HAP-1 (cell line): Measurements from ENCODE around the gene COMT.

Source experiments
- DNase-seq, 2 experiments: peaks; one replicate each; pipeline ENCODE4 v3.0.0-alpha.2; 2016 to 2020; ENCODE audit warnings: low spot score in 2 of 2
- H3K27me3 ChIP-seq: fragments of 250-450 bp; sonication (Bioruptor Pico); 2 replicates; pipeline ENCODE4 v1.5.1; 2020; ENCODE audit warnings: low read depth, mild to moderate bottlenecking, moderate library complexity
- H3K36me3 ChIP-seq: fragments of 250-450 bp; sonication (Bioruptor Pico); replicated peaks from 2 replicates; pipeline ENCODE4 v1.5.1; 2020; ENCODE audit warnings: mild to moderate bottlenecking
- H3K4me1 ChIP-seq: fragments of 250-450 bp; sonication (Bioruptor Pico); 2 replicates; pipeline ENCODE4 v1.5.1; 2020; ENCODE audit warnings: mild to moderate bottlenecking
- H3K4me3 ChIP-seq: fragments of 250-450 bp; sonication (Bioruptor Pico); 2 replicates; pipeline ENCODE4 v1.5.1; 2020; ENCODE audit warnings: mild to moderate bottlenecking, moderate library complexity
- H3K9me3 ChIP-seq: fragments of 250-450 bp; sonication (Bioruptor Pico); 2 replicates; pipeline ENCODE4 v1.5.1; 2020; ENCODE audit warnings: mild to moderate bottlenecking, moderate library complexity
- in situ Hi-C: fragments of 300-500 bp; cut with MboI; formaldehyde crosslinking; loops from 3 replicates; pipeline ENCODE4 v1.14.3; 2020; ENCODE audit warnings: low sequenced_read_pairs, inconsistent platforms, mixed read lengths

COMT gene

DNA sequence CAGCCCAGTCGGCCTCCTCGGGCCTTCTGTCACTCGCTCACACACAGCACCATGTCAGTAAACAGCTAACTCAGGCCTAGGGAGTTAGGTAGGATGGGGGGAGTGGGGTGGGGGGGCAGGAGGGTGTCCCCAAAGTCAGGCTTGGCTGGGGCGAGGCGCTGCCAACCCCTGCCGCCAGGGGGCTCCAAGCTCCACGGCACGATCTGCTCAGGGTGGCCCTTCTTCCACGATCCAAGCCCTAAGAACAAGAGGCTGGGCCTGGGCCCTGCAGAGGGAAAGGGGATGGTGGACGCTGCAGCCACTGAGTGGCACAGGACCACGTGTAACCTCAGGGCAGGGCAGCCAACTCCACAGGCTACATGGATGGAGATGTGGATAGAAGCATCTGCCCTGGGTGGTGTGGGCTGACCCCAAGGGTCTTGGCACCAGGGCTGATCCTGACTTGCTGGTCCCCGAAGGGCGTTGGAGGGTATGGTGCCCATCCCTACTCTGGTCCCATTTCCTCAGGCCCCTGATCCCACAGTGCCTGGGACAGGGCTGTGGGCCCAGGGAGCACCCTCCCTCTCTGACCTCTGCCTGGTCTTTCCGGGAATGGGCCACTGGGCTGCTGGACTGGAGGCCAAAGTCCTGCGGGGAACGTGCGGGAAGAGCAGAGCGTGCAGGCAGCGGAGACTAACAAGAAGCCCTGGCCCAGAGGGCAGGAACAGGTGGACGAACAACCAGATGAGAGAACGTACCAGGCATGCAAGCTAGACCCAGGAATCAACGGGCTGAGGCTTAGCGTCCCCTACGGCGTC is 29.1 kb downstream of the COMT start:
- in situ Hi-C loops = loop anchor here (25.0 kb wide), 1 partner anchor 317 kb away; no protein-coding TSS in a partner anchor
- peak; percentile 17 to 78 for DNase-seq
- H3K4me3 ChIP-seq = no peak overlapping the region
- no peaks in the 10 kb centered on the region for H3K4me1 ChIP-seq
- no peaks in the 10 kb centered on the region for H3K9me3 ChIP-seq
- no peaks in the 10 kb centered on the region for H3K27me3 ChIP-seq
- H3K36me3 ChIP-seq = peaks cover 43% of the 10 kb centered on the region

DNA sequence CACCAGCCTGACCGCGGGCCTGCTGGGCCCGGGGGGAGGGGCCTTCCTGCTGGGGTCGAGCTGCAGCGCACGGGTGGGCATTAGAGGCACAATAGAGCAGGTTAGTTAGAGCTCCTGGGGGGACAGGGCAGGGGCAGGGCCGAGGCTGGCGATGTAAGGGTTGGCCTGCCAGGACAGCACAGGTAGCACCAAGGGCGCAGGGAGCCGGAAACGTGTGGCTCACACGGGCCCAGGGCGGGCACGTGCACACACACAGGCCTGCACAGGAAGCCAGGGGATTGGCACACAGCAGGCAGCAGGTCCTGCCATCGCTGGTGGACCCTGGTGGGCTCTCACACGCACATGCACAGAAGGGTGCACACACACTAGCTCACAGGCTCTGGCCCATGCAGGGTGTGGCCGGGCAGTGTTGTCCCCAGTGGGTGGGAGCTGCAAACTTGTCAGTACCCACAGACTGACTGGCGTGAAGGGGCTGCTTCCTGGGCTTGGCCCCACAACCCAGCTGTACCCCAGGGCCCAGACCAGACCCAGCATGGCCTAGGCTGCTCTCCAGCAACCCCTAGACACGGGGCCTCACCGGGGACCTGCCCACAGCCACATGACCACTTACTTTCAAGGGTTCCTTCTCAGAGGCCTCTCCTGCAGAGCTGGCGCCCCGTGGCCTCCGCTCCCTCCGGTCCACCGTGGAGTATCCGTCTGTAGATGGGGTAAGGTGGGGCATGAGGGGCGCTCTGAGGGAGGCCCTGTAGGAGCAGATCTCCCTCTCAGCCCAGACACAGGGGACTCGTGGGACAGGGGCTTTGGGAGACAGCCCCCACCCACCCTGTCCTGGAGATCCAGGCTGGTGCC is 29.9 kb downstream of the COMT start:
- DNase-seq = no peak
- in situ Hi-C loops = loop anchor here (25.0 kb wide), 1 partner anchor 316 kb away; no protein-coding TSS in a partner anchor
- Histone ChIP-seq H3K9me3 (no peaks in the 10 kb centered on the region), H3K4me3 (no peak overlapping the region), H3K4me1 (no peaks in the 10 kb centered on the region), H3K27me3 (no peaks in the 10 kb centered on the region), H3K36me3 (peaks cover 39% of the 10 kb centered on the region)

DNA sequence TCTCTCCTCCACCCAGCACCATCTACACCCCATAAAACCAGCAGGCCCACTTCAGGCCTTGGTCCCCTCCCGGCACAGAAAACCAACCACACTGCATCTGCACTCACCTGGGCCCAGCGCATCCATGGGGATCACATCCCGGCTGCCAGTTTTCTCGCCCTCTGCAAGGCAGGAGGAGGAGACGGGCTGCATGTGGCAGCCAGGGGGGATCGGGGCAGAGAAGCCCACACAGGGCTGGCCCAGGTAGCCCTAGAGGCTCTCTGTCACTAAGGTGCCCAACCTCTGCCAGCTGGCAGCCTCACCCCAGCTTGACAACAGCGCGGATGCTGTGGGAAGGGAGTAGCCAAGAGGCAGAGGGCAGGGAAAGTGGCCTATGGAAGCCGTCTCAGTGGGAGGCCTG is 30.7 kb downstream of the COMT start:
- Histone ChIP-seq H3K4me3 (no peak overlapping the region), H3K4me1 (no peaks in the 10 kb centered on the region), H3K36me3 (peaks cover 39% of the 10 kb centered on the region), H3K9me3 (no peaks in the 10 kb centered on the region), H3K27me3 (no peaks in the 10 kb centered on the region)
- DNase-seq = no peak
- in situ Hi-C loops = loop anchor here (25.0 kb wide), 1 partner anchor 315 kb away; no protein-coding TSS in a partner anchor

DNA sequence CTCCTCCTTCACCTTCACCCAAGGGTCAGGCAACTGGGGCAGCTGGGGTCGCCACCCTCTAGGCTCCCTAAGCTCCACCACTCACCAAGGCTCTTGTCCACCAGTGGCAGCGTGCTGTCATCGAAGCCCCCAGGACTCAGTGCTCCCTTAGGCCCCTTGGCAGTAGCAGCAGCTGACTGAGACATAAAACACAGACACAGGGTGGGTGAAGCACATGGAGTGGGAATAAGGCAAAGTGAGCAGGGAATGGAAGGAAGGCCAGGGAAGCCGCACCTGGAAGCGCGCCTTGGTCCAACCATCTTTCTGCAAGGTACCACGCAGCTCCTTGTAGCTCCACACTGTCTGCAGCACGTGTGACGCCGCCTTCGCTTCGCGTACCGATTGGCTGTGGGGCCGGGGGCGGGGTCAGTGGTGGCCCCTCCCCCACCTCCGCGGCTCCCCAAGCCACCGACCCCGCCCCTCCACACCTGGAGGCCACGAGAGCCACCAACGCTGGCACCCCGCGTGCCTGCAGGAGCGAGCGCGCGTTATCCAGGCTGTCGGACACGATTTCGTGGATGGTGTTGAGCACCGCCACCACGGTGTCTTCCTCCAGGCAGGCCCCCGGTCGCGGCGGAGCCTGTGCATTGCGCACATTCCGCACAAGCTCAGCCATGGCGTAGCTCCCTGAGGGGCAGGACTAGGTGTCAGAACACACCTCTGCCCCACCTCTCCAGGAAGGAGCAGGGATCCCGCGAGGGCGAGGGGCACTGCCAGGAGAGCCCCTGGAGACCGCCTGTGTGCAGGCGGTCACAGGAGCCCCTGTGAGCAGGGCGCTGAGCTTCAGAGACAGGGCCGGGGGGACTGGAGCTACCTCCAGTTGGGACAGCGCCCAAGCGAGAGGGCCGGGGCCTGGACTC is 31.3 kb downstream of the COMT start:
- in situ Hi-C loops = loop anchor here (25.0 kb wide), 1 partner anchor 314 kb away; no protein-coding TSS in a partner anchor
- Histone ChIP-seq H3K4me1 (no peaks in the 10 kb centered on the region), H3K27me3 (no peaks in the 10 kb centered on the region), H3K4me3 (no peak overlapping the region), H3K36me3 (peaks cover 33% of the 10 kb centered on the region), H3K9me3 (no peaks in the 10 kb centered on the region)
- no peak for DNase-seq

DNA sequence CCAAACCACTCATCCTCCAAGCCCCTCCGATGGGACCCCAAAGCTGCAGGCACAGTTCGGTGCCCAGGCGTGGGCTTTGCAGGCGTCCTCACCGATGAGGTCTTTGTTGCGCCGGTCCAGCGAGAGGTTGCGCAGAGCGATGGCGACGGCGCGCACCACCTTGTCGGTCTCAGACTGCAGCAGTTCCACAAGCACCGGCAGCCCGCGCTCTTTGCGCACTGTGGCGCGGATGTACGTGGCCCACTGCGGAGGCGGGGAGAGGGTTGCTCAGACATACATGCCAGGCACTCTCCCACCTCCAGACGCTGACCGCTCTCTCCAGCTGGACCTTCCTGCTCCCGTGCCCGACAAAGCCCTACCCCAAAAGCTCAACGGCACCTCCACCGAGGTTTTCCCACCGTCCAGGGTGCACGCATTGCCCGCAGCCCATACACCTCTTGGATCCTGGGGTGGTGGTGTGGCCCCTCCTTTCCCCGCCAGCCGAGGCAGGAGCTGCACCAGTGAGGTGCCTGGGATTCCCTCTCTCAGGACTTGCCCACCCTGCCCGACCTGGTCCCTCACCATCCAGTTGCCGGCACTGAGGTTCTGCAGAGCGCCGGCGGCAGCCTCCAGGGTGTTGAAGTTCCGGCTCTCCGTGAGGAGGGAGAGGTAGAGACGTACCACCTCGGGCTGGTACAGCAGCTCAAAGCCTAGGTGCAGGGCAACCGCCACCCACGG is 32.1 kb downstream of the COMT start:
- no peak for DNase-seq
- in situ Hi-C loops = loop anchor here (25.0 kb wide), 1 partner anchor 314 kb away; no protein-coding TSS in a partner anchor
- Histone ChIP-seq H3K9me3 (no peaks in the 10 kb centered on the region), H3K27me3 (no peaks in the 10 kb centered on the region), H3K4me1 (no peaks in the 10 kb centered on the region), H3K36me3 (peaks cover 28% of the 10 kb centered on the region), H3K4me3 (no peak overlapping the region)

DNA sequence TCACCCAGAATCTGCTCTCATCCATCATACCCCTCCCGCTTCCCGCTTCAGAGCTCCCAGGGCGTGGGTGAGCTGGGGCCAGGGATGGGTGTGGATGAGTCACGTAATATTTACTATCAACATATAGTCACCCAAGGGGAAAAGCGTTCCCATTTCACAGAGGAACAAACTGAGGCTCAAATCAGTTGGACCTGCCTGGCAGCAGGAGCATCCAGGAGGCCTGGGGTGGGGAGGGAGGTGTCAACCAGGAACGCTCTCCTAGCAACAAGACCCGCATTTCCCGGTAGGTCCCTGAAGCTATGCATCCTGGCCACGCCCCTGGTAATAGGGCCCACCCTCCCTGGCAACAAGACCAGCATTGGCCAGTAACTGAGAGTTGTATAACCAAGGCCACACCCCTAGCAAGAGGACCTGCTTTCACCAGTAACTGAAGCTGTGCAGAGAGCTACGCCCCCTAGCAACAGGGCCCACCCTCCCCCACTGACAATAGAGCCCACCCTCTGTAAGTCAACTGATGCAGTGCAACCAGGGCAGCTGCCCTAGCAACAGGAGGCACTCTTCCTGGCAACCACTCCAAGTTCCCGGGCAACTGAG is 32.8 kb downstream of the COMT start:
- Histone ChIP-seq H3K36me3 (peaks cover 25% of the 10 kb centered on the region), H3K4me1 (no peaks in the 10 kb centered on the region), H3K27me3 (no peaks in the 10 kb centered on the region), H3K9me3 (no peaks in the 10 kb centered on the region), H3K4me3 (no peak overlapping the region)
- peak; percentile 57 to 87 for DNase-seq
- in situ Hi-C loops = loop anchor here (25.0 kb wide), 1 partner anchor 313 kb away; no protein-coding TSS in a partner anchor

DNA sequence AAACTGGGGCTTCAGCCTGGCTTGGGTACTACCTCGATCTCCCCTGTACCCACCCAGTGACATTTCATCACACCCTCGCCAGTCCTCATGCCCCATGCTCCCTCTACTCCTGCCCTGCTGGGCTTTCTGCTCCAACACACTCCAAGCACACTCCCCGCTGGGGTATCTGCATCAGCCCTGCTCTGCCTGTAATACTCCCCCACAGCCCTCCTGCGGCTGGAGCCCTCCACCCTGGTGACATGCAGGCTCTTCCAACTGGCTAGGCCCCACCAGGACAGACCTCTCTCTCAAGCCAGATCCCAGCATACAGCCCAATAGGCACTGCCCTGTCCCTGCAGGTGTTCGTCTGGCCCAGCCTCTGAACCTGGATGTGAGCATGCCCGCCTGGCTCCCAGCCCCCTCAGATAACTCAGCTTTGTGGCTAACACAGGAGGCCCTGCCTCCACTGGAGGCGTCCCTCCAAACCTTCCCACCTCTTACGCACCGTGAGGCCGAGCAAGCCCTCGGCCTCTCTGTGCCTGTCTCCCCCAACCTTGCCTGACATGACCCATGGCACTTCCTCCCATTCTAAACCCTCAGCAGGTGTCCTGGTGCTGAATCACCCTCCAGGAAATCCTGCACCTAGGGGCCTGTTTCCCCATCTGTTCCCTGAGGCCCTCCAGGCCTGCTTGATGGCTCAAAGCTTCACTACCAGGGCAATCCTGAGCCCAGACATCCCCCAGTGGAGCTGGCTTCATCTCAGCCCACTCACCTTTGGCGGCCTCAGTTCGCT is 33.5 kb downstream of the COMT start:
- H3K4me1 ChIP-seq = no peaks in the 10 kb centered on the region
- no peak overlapping the region for H3K4me3 ChIP-seq
- DNase-seq = no peak
- no peaks in the 10 kb centered on the region for H3K9me3 ChIP-seq
- no peaks in the 10 kb centered on the region for H3K27me3 ChIP-seq
- in situ Hi-C loops = loop anchor here (25.0 kb wide), 1 partner anchor 312 kb away; no protein-coding TSS in a partner anchor
- peaks cover 22% of the 10 kb centered on the region for H3K36me3 ChIP-seq

DNA sequence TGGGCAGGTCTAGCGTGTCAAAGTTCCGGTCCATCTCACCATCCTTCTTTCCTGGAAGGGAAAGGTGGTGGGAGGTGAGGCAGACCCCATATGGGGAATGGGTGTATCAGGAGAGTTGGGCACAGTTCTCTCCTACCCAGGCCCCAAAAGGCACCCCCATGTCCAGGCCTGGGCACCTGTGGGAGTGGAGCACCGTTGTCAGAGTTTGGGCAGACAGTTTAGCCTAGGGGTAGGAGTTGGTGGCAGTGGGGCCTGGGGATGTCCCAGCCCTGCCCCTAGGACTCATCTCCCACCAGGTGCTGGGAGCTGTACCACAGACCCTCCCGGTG is 34.1 kb downstream of the COMT start:
- Histone ChIP-seq H3K9me3 (no peaks in the 10 kb centered on the region), H3K4me1 (no peaks in the 10 kb centered on the region), H3K36me3 (peaks cover 20% of the 10 kb centered on the region), H3K27me3 (no peaks in the 10 kb centered on the region), H3K4me3 (no peak overlapping the region)
- DNase-seq = no peak
- in situ Hi-C loops = no loop called here

DNA sequence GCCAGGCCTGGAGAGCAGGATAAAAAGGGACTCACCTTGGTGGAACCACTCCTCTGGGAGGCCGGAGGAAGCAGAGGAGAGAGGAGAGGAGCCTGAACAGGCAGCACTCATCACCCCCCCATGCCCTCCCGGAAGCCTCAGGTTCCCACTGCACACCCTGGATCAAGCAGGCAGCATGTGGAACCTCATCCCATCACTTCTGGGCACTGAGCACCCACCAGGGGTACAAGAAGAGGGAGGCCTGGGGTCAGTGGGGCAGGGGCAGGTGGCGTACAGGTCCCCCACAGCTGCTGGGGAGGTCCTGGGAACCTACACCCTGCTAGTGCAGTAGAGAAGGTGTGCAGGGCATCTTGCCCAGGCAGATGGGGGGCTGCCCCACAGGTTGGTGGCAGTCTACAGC is 35.1 kb downstream of the COMT start:
- DNase-seq = no peak
- H3K4me3 ChIP-seq = no peak overlapping the region
- no peaks in the 10 kb centered on the region for H3K4me1 ChIP-seq
- peaks cover 13% of the 10 kb centered on the region; the same call in 1 of the 2 replicates for H3K36me3 ChIP-seq
- in situ Hi-C loops = no loop called here
- no peaks in the 10 kb centered on the region for H3K27me3 ChIP-seq
- H3K9me3 ChIP-seq = no peaks in the 10 kb centered on the region

DNA sequence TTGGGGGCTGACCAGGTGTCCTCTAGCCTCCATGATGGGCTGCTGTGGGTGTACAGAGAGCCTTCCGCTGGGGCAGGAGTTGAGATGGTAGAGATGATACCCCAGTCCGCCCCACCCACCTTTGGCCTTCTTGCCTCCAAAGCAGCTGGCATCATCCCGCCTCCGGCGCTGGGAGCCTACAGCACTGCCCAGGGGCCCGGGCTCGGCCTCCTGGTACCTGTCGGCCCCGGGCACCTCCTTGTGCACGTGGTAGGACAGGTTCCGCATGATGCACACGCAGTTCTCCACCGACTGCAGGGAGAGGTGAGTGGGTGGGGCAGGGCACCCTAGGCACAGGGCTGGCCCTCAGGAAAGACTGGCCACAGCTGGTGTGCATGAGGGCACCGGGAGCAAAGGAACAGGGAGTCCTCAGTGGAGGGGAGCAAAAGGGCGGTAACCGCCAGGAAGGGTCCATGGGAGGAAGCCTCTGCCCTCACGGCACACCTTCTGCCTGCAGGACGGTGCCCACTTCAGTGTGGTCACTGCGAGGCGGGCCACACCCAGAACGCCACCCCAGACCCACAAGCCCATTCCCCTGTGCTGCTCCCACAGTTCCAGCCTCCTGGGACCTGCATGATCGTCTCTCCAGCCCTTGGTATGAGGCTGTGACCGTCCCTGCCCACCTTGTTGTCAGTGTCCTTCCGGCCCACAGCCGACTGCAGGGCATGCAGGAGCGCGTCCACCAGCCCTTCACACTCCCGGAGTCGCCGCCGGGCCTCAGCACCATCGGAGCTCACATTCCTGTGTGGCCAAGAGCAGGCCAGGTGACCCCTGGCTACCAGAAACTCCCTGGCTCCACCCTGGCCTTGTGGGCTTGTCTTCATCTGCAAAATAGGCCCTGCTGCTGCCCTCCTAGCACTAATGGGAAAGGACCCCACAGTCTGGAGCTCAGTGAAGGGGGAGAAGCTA is 36.0 kb downstream of the COMT start:
- H3K4me3 ChIP-seq = no peak overlapping the region
- H3K9me3 ChIP-seq = no peaks in the 10 kb centered on the region
- H3K27me3 ChIP-seq = no peaks in the 10 kb centered on the region
- DNase-seq = no peak
- H3K4me1 ChIP-seq = no peaks in the 10 kb centered on the region
- in situ Hi-C loops = no loop called here
- H3K36me3 ChIP-seq = peaks cover 5% of the 10 kb centered on the region; the same call in 1 of the 2 replicates

DNA sequence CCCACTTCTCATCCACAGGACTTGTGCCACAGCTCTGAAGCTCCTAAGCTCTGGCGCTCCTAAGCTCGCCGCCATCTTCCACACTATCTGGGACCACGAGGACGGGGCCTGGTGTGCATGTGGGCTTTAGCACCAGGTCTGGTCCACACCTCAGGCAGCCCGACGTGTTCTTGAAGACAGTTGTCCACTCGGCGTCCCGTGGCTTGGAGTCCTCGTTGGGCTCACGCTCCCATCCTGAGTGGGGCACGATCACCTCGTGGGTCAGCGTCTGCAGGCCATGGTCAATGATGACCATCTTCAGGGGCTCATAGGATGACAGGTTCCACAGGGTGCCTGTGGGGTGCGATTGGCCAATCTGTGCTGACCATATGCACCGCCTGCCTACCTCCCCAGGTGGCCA is 37.2 kb downstream of the COMT start:
- DNase-seq = no peak
- no peaks in the 10 kb centered on the region for H3K27me3 ChIP-seq
- H3K4me1 ChIP-seq = no peaks in the 10 kb centered on the region
- H3K4me3 ChIP-seq = no peak overlapping the region
- in situ Hi-C loops = no loop called here
- no peaks in the 10 kb centered on the region for H3K9me3 ChIP-seq
- H3K36me3 ChIP-seq = 0 out of 2 replicates have a peak, but pooled peaks cover 3% of the 10 kb centered on the region
